Inflammatory macrophage (primary cell): ENCODE data around the gene TRAK2.

Experiments used
- DNase-seq, 2 donors: peaks; one replicate each; pipeline ENCODE4 v3.0.0-alpha.2; 2020 to 2022

Gene TRAK2

GRCh38 chr2:201357221-201357620 lies 94.0 kb downstream of the TRAK2 start, which contains the start of gene FLACC1:
Gene FLACC1 (minus strand): TSS chr2:201357345. CDS start chr2:201351404, 5,941 bp downstream.
- DNase-seq: peak in 1 of 2 donors; percentile 23

- no peak for DNase-seq
Observed at GRCh38 chr2:201353116-201353515, 98.1 kb downstream of the TRAK2 start.

GRCh38 chr2:201350879-201351278 lies 100.4 kb downstream of the TRAK2 start:
- no peak for DNase-seq

- no peak for DNase-seq
Observed at GRCh38 chr2:201349601-201350000, 101.7 kb downstream of the TRAK2 start.

- DNase-seq: no peak
Observed at GRCh38 chr2:201348758-201349157, 102.5 kb downstream of the TRAK2 start.

GRCh38 chr2:201347138-201347537 lies 104.1 kb downstream of the TRAK2 start:
- DNase-seq: no peak

- no peak for DNase-seq
Observed at GRCh38 chr2:201345625-201346213, 105.5 kb downstream of the TRAK2 start.

GRCh38 chr2:201344663-201345366 lies 106.4 kb downstream of the TRAK2 start:
- DNase-seq: no peak

- no peak for DNase-seq
Observed at GRCh38 chr2:201343559-201343958, 107.7 kb downstream of the TRAK2 start.

- DNase-seq: no peak
Observed at GRCh38 chr2:201342923-201343322, 108.3 kb downstream of the TRAK2 start.

GRCh38 chr2:201329409-201329808 lies 121.8 kb downstream of the TRAK2 start:
- no peak for DNase-seq

GRCh38 chr2:201327678-201328077 lies 123.6 kb downstream of the TRAK2 start:
- no peak for DNase-seq
